Frontal cortex (tissue), 4 donors: ENCODE measurements around the gene C1QTNF9. TPM values are rescaled to one million over a fixed set of nuclear protein-coding genes. Genes with fewer than 3 reads are reported as not detected.
"Not testable (repeated sequence)": the region's sequence is repeated elsewhere in the genome, so short reads cannot be mapped to it uniquely, and the experiment has no call there.

Source experiments
- DNase-seq, 2 donors: peaks; one replicate each; pipeline ENCODE4 v3.0.0; 2012; ENCODE audit warnings: low spot score in 2 of 2
- FAIRE-seq: peaks from 2 replicates; lab custom pipeline; 2012; peaks lifted over from hg19 to GRCh38; lab: Jason Lieb, UNC
- total RNA-seq: library from RNA; depleted of rRNA; stranded (reverse); fragments of >200 nt; gene quantifications from one replicate; pipeline ENCODE4 v1.2.3, GENCODE V29; 2014
- donor health status: control.
- donor health status: control.
- donor health status: control.

The C1QTNF9 gene
- total RNA-seq, 1 donor from 2014 or later = under 0.01 TPM

GRCh38 chr13:24317835-24318234, 8.5 kb downstream of the C1QTNF9 start:
- not testable (repeated sequence) for FAIRE-seq

GRCh38 chr13:24318878-24319277, 9.5 kb downstream of the C1QTNF9 start:
- DNase-seq, FAIRE-seq: not testable (repeated sequence)

More at GRCh38 chr13:24317835-24318234, 8.5 kb downstream of the C1QTNF9 start:
- not testable (repeated sequence) for DNase-seq

DNA sequence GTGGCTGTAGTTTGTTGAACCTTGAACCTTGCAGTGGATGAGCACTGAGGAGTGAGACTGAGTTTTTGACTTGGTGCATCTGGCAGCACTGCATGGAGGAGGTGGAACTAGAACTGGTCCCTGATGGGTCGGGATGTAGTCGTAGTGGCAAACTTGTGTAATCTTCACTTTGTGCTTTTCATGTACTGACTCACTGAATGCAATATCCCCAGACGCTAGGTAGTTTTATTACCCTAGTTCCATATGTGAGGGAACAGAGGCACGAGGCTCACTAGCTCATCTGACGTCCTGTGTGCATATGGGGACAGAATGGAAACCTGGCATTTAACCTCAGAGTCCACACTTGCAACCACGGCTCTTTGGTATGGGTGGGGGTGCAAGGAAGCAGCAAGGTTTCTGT, 10.3 kb downstream of the C1QTNF9 start:
- not testable (repeated sequence) for DNase-seq

DNA sequence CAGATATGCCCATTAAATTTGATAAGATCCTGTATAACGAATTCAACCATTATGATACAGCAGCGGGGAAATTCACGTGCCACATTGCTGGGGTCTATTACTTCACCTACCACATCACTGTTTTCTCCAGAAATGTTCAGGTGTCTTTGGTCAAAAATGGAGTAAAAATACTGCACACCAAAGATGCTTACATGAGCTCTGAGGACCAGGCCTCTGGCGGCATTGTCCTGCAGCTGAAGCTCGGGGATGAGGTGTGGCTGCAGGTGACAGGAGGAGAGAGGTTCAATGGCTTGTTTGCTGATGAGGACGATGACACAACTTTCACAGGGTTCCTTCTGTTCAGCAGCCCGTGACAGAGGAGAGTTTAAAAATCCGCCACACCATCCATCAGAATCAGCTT, 12.0 kb downstream of the C1QTNF9 start:
- DNase-seq, FAIRE-seq: not testable (repeated sequence)

More for the DNA sequence above, 10.3 kb downstream of the C1QTNF9 start:
- not testable (repeated sequence) for FAIRE-seq

GRCh38 chr13:24322470-24322869, 13.1 kb downstream of the C1QTNF9 start:
- FAIRE-seq = not testable (repeated sequence)

GRCh38 chr13:24323036-24323738, 13.8 kb downstream of the C1QTNF9 start:
- no peak for FAIRE-seq
- DNase-seq = no peak

More at GRCh38 chr13:24322470-24322869, 13.1 kb downstream of the C1QTNF9 start:
- DNase-seq = not testable (repeated sequence)

DNA sequence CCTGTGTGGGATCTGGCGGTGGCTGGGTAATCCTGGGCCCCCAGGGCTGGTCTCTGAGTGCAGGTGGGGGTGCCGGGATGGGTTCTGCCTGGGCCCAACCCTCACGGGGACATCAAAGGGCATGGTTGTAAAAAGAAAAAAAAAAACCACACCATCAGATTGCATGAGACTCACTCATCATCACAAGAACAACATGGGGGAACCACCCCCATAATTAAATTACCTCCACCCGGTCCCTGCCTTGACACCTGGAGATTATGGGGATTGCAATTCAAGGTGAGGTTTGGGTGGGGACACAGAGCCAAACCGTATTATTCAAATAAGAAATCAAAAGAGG, 14.3 kb downstream of the C1QTNF9 start:
- FAIRE-seq = no peak
- DNase-seq = no peak

DNA sequence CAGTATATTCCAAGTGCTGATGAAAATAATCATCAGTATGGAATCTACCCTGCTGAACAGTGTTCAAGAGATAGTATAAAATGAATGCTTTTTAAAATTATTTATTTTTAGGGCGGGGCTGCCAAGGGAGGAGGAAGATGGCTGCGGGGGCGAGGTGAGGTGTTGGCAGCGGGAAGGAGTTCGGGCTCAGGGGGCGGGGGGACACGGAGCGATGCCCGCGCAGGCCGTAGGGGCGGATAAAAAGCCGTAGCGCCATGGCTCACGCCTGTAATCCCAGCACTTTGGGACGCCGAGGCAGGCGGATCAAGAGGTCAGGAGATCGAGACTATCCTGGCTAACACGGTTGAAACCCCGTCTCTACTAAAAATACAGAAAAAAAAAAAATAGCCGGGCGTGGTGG, 18.2 kb downstream of the C1QTNF9 start:
- not testable (repeated sequence) for FAIRE-seq, DNase-seq

GRCh38 chr13:24328145-24328544, 18.8 kb downstream of the C1QTNF9 start:
- DNase-seq = no peak
- FAIRE-seq = no peak

DNA sequence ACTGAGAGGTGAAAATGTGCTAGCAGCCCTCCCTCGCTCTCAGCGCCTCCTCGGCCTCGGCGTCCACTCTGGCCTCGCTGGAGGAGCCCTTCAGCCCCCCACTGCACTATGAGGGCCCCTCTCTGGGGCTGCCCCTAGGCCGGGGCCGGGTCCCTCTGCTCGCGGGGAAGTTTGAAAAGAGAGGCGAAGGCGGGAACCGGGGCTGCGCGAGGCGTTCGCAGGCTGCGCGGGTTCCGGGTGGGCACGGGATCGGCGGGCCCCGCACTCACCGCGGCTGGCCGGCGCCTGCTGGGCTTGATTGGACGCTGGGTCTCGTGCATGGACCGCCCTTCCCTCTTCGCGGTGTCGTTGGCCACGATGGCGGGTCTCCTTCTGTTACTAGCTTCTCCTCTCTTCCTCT, 29.3 kb downstream of the C1QTNF9 start:
- FAIRE-seq = no peak
- DNase-seq = no peak

- DNase-seq (no peak), FAIRE-seq (no peak)
Measured at GRCh38 chr13:24339937-24340607, 30.7 kb downstream of the C1QTNF9 start.

DNA sequence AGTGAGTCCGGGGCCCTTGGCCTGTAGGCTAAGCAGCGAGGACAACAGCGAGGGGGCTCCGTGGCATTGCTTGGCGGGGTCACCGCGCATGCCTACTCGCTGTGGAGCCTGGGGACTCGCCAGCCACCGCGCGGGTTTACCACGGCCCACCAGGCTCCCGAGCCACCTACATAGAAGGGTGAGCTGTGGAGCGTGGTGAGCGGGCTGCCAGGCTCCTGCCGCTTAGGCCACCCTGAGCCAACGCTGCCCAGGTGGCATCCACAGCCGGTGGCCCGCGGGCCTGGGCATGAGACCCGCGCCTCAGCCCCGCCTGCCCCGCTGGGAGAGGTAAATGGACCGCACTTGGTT, 31.2 kb downstream of the C1QTNF9 start:
- FAIRE-seq (no peak), DNase-seq (no peak)

- DNase-seq (no peak), FAIRE-seq (no peak)
Measured at GRCh38 chr13:24341439-24341838, 32.1 kb downstream of the C1QTNF9 start.

DNA sequence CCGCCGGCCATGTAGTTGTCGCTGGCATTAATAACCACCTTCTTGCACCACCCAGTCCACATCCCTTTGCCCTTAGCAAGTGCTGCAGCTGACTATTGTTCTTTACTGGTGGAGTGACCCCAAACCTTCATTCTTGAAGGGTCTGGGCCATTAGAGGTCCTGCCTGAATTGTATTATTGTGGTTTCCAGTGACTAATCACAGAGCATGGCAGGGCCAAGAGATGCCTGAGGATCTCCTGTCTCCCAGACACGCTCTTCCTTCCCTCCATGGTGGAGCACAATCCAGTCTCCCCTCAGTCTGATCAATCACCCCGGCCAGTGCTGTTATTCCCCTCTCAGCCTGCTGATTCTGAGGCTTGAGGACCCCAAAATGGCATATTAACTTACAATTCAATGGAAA, 39.0 kb downstream of the C1QTNF9 start:
- FAIRE-seq (no peak), DNase-seq (no peak)

GRCh38 chr13:24348797-24349515, 39.6 kb downstream of the C1QTNF9 start:
- no peak for FAIRE-seq
- DNase-seq = no peak

- DNase-seq, FAIRE-seq: not testable (repeated sequence)
Measured at GRCh38 chr13:24349778-24350664, 40.6 kb downstream of the C1QTNF9 start.

DNA sequence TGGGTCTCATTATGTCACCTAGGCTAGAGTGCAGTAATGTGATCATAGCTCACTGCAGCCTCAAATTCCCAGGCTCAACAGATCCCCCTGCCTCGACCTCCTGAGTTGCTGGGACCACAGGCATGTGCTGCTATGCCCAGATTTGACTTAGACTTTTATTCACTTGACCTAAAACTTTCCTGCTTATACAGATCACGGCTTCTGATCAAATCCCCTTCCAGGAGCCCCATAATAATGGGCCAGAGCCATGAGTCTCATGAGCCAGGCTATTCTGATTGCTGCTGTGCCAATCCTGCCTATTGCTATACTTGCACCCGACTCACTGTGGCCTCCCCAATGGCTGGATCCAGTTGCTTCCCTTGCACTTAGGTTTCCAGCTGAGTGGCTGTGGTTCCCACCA, 42.0 kb downstream of the C1QTNF9 start:
- no peak for FAIRE-seq
- no peak for DNase-seq

- FAIRE-seq (no peak), DNase-seq (no peak)
Measured at GRCh38 chr13:24353736-24354135, 44.4 kb downstream of the C1QTNF9 start.

GRCh38 chr13:24355103-24355502, 45.7 kb downstream of the C1QTNF9 start:
- no peak for DNase-seq
- no peak for FAIRE-seq

- DNase-seq = no peak
- no peak for FAIRE-seq
Measured at GRCh38 chr13:24356270-24356669, 46.9 kb downstream of the C1QTNF9 start.
